A549 treated with ZK216348 at 1 μM for 4 hours (cell line): Measurements from ENCODE around the gene TRAPPC2B. TPM values are rescaled to one million over a fixed set of nuclear protein-coding genes. Genes with fewer than 3 reads are reported as not detected.

Experiments used
- total RNA-seq: library from RNA; stranded (reverse); fragments of 200-300 nt; extraction: Qiagen RNA extraction; gene quantifications from 5 replicates; pipeline ENCODE4 v1.2.3, GENCODE V29; 2022; ENCODE audit warnings: low read depth

The TRAPPC2B gene
- total RNA-seq = 12.2 to 16.4 TPM (median 13.2 TPM) in 5 replicates

GRCh38 chr19:57362997-57363687 is at the start of gene TRAPPC2B, which contains the start of gene ZNF547:
TRAPPC2B (plus strand) TSS chr19:57363551; CDS start chr19:57364834, 1,283 bp downstream.
ZNF547 (plus strand) TSS chr19:57363551; CDS start chr19:57368556, 5,005 bp downstream.

DNA sequence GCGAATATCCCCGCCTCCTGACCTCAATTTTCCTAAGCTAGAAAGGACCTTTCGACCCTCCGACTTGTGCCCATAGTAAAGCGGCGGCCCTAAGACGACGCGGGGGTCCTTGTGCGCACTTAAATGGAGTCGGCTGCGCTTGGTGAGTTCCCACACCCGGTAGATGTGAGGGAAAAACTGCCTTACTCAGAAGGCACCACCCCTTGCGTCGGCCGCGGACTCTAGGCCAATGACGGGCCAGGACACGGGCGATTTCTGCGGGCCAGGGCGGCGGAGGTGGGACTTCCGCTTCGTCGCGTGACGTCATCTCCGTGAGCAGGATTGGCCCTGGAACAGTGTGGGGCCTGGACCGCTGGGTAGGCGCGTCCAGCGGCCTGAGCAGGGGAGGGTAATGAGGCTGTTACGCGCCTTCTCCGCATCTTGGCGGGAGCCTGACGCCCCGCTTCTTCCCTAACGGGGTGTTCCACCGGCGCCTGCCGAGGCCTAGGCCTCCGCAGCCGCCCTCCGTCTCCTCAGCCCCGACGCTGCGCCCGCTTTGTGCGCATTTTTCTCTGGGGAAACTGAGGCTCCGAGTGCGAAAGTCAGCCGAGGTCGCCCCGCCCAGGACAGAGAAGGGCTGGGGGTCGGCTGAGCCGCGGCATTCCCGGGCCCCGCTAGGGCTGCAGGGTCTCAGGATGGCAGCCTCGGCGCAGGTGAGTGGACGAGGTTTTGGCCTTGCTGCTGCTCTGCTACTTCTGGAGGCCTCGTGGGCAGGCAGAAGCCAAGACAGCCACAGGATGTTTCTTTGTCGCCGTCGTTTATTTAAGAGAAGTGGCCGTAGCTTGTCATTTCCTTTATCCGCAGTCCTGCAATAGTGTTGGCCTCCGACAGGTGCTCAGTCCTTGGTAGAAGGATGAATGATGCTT is 42.9 kb upstream of the TRAPPC2B start, which contains the start of gene ZNF543:
Gene ZNF543 (plus strand): TSS at position 293 of the 905 bp plus-strand sequence. CDS start 382 bp downstream, at position 675.

GRCh38 chr19:57350877-57351805 is 12.2 kb upstream of the TRAPPC2B start, which contains the start of gene ZNF304:
ZNF304 (plus strand) TSS chr19:57351271; CDS start chr19:57351665, 394 bp downstream.

GRCh38 chr19:57389730-57390598 is 26.6 kb downstream of the TRAPPC2B start, which contains the start of gene ZNF548:
ZNF548 (plus strand) TSS chr19:57389854; CDS start chr19:57390100, 246 bp downstream.

GRCh38 chr19:57410877-57411671 is 47.7 kb downstream of the TRAPPC2B start, which contains the start of gene ZNF17:
ZNF17 (plus strand) TSS chr19:57411161; CDS start chr19:57413616, 2,455 bp downstream.

Other genes with a start within 250 kb of the TRAPPC2B start
- gene USP29, start 243.6 kb upstream of the TRAPPC2B start, total RNA-seq = not detected in 5 replicates
- gene ZIM3, start 218.3 kb upstream of the TRAPPC2B start, total RNA-seq = not detected in 5 replicates
- not detected in 5 replicates for gene DUXA, start 196.1 kb upstream of the TRAPPC2B start, total RNA-seq
- gene ZNF264, start 172.1 kb upstream of the TRAPPC2B start, total RNA-seq = 6.3 to 10.3 TPM (median 8.6 TPM) in 5 replicates
- 0.26 to 0.53 TPM (median 0.38 TPM) in 3 of 5 replicates, not detected in the others for gene AURKC, start 132.5 kb upstream of the TRAPPC2B start, total RNA-seq
- gene ZNF805, start 122.9 kb upstream of the TRAPPC2B start, total RNA-seq = 1.1 to 2.6 TPM (median 2.1 TPM) in 5 replicates
- 0.85 to 1.5 TPM (median 1.2 TPM) in 5 replicates for gene ZNF460, start 83.1 kb upstream of the TRAPPC2B start, total RNA-seq
- 1.3 to 2.1 TPM (median 1.8 TPM) in 5 replicates for gene ZNF543, start 43.1 kb upstream of the TRAPPC2B start, total RNA-seq
- 1.8 to 2.3 TPM (median 2.1 TPM) in 5 replicates for gene ZNF304, start 12.3 kb upstream of the TRAPPC2B start, total RNA-seq
- gene ZNF547, start within 50 bp of the TRAPPC2B start, total RNA-seq = 1.2 to 3.6 TPM (median 1.8 TPM) in 5 replicates
- 3.2 to 4.6 TPM (median 4.1 TPM) in 5 replicates for gene ZNF548, start 26.3 kb downstream of the TRAPPC2B start, total RNA-seq
- gene ZNF17, start 47.6 kb downstream of the TRAPPC2B start, total RNA-seq = 4.2 to 6.4 TPM (median 4.9 TPM) in 5 replicates
- gene ZNF749, start 71.8 kb downstream of the TRAPPC2B start, total RNA-seq = 12.5 to 19.1 TPM (median 15.3 TPM) in 5 replicates
- gene VN1R1, start 93.6 kb downstream of the TRAPPC2B start, total RNA-seq = 0.06 TPM in 1 of 5 replicates, not detected in the others
- 0.97 to 2.1 TPM (median 1.4 TPM) in 5 replicates for gene ZNF772, start 114.0 kb downstream of the TRAPPC2B start, total RNA-seq
- 5.8 to 8.5 TPM (median 6.7 TPM) in 5 replicates for gene ZNF419, start 124.2 kb downstream of the TRAPPC2B start, total RNA-seq
- 5.0 to 6.0 TPM (median 5.3 TPM) in 5 replicates for gene ZNF773, start 136.4 kb downstream of the TRAPPC2B start, total RNA-seq
- 1.3 to 2.0 TPM (median 1.8 TPM) in 5 replicates for gene ZNF549, start 163.8 kb downstream of the TRAPPC2B start, total RNA-seq
- gene ZNF550, start 196.3 kb downstream of the TRAPPC2B start, total RNA-seq = 2.2 to 4.5 TPM (median 3.8 TPM) in 5 replicates
- gene ZNF416, start 215.4 kb downstream of the TRAPPC2B start, total RNA-seq = 3.7 to 6.0 TPM (median 4.2 TPM) in 5 replicates
- gene ZIK1, start 220.6 kb downstream of the TRAPPC2B start, total RNA-seq = not detected in 5 replicates
- gene ZNF530, start 236.3 kb downstream of the TRAPPC2B start, total RNA-seq = 4.5 to 6.3 TPM (median 5.1 TPM) in 5 replicates